WTC11 (cell line): ENCODE data around the gene CHRM1. TPM values are rescaled to one million over a fixed set of nuclear protein-coding genes. Genes with fewer than 3 reads are reported as not detected.
A peak's percentile ranks its signal among the peaks of the same experiment; 100 is the strongest.

Source experiments
- ATAC-seq: fragments of 200-7000 bp; cut with Tn5 transposase; 2 replicates; pipeline ENCODE4 v1.10.0; 2021; ENCODE audit warnings: mild to moderate bottlenecking, moderate library complexity
- CTCF ChIA-PET: fragments of 300-600 bp; sonication (Branson Sonifier 250); formaldehyde crosslinking; loops from one replicate; lab custom pipeline; 2021; ENCODE audit warnings: antibody characterized with exemption; lab: Charles Lee
- POLR2A ChIA-PET: fragments of 350-600 bp; sonication (Branson Sonifier 250); formaldehyde crosslinking; loops from one replicate; lab custom pipeline; 2021; ENCODE audit warnings: antibody characterized with exemption; lab: Charles Lee
- DNase-seq: peaks from one replicate; pipeline ENCODE4 v3.0.0; 2021; ENCODE audit warnings: low spot score
- H3K27ac Mint-ChIP-seq: 2 replicates; pipeline ENCODE4 v1.8.0; 2021; ENCODE audit warnings: mixed read lengths
- H3K27me3 Mint-ChIP-seq: 2 replicates; pipeline ENCODE4 v1.8.0; 2021; ENCODE audit warnings: low read depth, mild to moderate bottlenecking, moderate library complexity, mixed read lengths
- H3K36me3 Mint-ChIP-seq: 2 replicates; pipeline ENCODE4 v1.8.0; 2021; ENCODE audit warnings: mixed read lengths
- H3K4me1 Mint-ChIP-seq: 2 replicates; pipeline ENCODE4 v1.8.0; 2022; ENCODE audit warnings: mixed read lengths
- H3K4me3 Mint-ChIP-seq: 2 replicates; pipeline ENCODE4 v1.8.0; 2021; ENCODE audit warnings: mild to moderate bottlenecking, moderate library complexity, mixed read lengths
- H3K9me3 Mint-ChIP-seq: 2 replicates; pipeline ENCODE4 v1.8.0; 2021; ENCODE audit warnings: mixed read lengths
- ATF2 ChIP-seq: sonication (generic); formaldehyde crosslinking; IDR thresholded peaks from 2 replicates; pipeline ENCODE4 v1.8.1; 2022; ENCODE audit warnings: low read depth, missing genetic modification reagents, borderline replicate concordance
- CREB1 ChIP-seq: sonication (generic); formaldehyde crosslinking; IDR thresholded peaks from 2 replicates; pipeline ENCODE4 v1.8.0; 2023; ENCODE audit warnings: mild to moderate bottlenecking, missing genetic modification reagents
- E2F5 ChIP-seq: sonication (generic); formaldehyde crosslinking; IDR thresholded peaks from 2 replicates; pipeline ENCODE4 v1.8.1; 2022; ENCODE audit warnings: mild to moderate bottlenecking, moderate library complexity, missing genetic modification reagents
- ESRRA ChIP-seq: sonication (generic); formaldehyde crosslinking; IDR thresholded peaks from 2 replicates; pipeline ENCODE4 v1.8.1; 2022; ENCODE audit warnings: mild to moderate bottlenecking, missing genetic modification reagents, borderline replicate concordance
- ETV6 ChIP-seq: sonication (generic); formaldehyde crosslinking; IDR thresholded peaks from 2 replicates; pipeline ENCODE4 v1.8.1; 2022; ENCODE audit warnings: mild to moderate bottlenecking, missing genetic modification reagents
- FOXP4 ChIP-seq: sonication (generic); formaldehyde crosslinking; IDR thresholded peaks from 2 replicates; pipeline ENCODE4 v1.8.0; 2022; ENCODE audit warnings: mild to moderate bottlenecking, missing genetic modification reagents
- GABPB1 ChIP-seq: sonication (generic); formaldehyde crosslinking; IDR thresholded peaks from 2 replicates; pipeline ENCODE4 v1.8.1; 2023; ENCODE audit warnings: mild to moderate bottlenecking, missing genetic modification reagents
- HMGA2 ChIP-seq: fragments of 250-450 bp; sonication (Bioruptor Pico); IDR thresholded peaks from 2 replicates; pipeline ENCODE4 v1.4.0; 2021; ENCODE audit warnings: mild to moderate bottlenecking, moderate library complexity
- NR1H2 ChIP-seq: sonication (generic); formaldehyde crosslinking; IDR thresholded peaks from 2 replicates; pipeline ENCODE4 v1.9.0; 2021; ENCODE audit warnings: mild to moderate bottlenecking, moderate library complexity, missing genetic modification reagents
- RORB ChIP-seq: fragments of 250-450 bp; sonication (Bioruptor Pico); IDR thresholded peaks from 2 replicates; pipeline ENCODE4 v1.9.0; 2021; ENCODE audit warnings: mild to moderate bottlenecking
- STAT6 ChIP-seq: sonication (generic); formaldehyde crosslinking; conservative IDR thresholded peaks from 2 replicates; pipeline ENCODE4 v1.8.1; 2023; ENCODE audit warnings: mild to moderate bottlenecking, low read depth, missing genetic modification reagents, moderate library complexity
- TP53 ChIP-seq: sonication (generic); formaldehyde crosslinking; IDR thresholded peaks from 2 replicates; pipeline ENCODE4 v1.8.1; 2023; ENCODE audit warnings: mild to moderate bottlenecking, missing genetic modification reagents
- ZNF138 ChIP-seq: sonication (generic); formaldehyde crosslinking; conservative IDR thresholded peaks from 2 replicates; pipeline ENCODE4 v1.8.1; 2022; ENCODE audit warnings: mild to moderate bottlenecking, moderate library complexity, missing genetic modification reagents
- ZNF281 ChIP-seq: sonication (generic); formaldehyde crosslinking; IDR thresholded peaks from 2 replicates; pipeline ENCODE4 v1.8.0; 2023; ENCODE audit warnings: mild to moderate bottlenecking, missing genetic modification reagents
- ZNF317 ChIP-seq: sonication (generic); formaldehyde crosslinking; IDR thresholded peaks from 2 replicates; pipeline ENCODE4 v1.8.1; 2023; ENCODE audit warnings: low read depth, mild to moderate bottlenecking, moderate library complexity, missing genetic modification reagents, borderline replicate concordance
- ZNF425 ChIP-seq: fragments of 250-450 bp; sonication (Bioruptor Pico); conservative IDR thresholded peaks from 2 replicates; pipeline ENCODE4 v1.9.0; 2021; ENCODE audit warnings: mild to moderate bottlenecking
- ZNF512 ChIP-seq: sonication (generic); formaldehyde crosslinking; IDR thresholded peaks from 2 replicates; pipeline ENCODE4 v1.8.1; 2022; ENCODE audit warnings: missing genetic modification reagents, borderline replicate concordance
- total RNA-seq: library from RNA; stranded (reverse); gene quantifications from 3 replicates; pipeline ENCODE4 v1.2.3, GENCODE V29; 2021

The CHRM1 gene
- total RNA-seq, 1 experiment from 2014 or later, result not detected

GRCh38 chr11:62876712-62877111, 44.5 kb downstream of the CHRM1 start (continued):
- TF ChIP-seq ZNF425, result no peak
- no peak for TF ChIP-seq CREB1 (CRISPR knock-in tag)
- TF ChIP-seq GABPB1 (CRISPR knock-in tag), result no peak
- no peak for TF ChIP-seq NR1H2 (CRISPR knock-in tag)
- TF ChIP-seq ZNF512 (CRISPR knock-in tag), result no peak
- TF ChIP-seq ZNF281 (CRISPR knock-in tag), result no peak
- no peak for TF ChIP-seq HMGA2 (CRISPR knock-in tag)
- TF ChIP-seq TP53 (CRISPR knock-in tag), result no peak
- TF ChIP-seq ESRRA (CRISPR knock-in tag), result no peak
- TF ChIP-seq ETV6 (CRISPR knock-in tag), result no peak

GRCh38 chr11:62875698-62876478, 45.3 kb downstream of the CHRM1 start:
- Mint-ChIP-seq H3K4me3 (no peak overlapping the region), H3K36me3 (peaks cover 42% of the 10 kb centered on the region), H3K9me3 (no peaks in the 10 kb centered on the region), H3K27me3 (peaks cover 2% of the 10 kb centered on the region; the same call in 1 of the 2 replicates), H3K27ac (peak overlapping the region; percentile 70), H3K4me1 (peaks cover 22% of the 10 kb centered on the region)
- CTCF ChIA-PET, result no interaction called here
- DNase-seq (no peak), ATAC-seq (no peak)
- POLR2A ChIA-PET, result interaction anchor here (1.1 kb wide), 1 partner anchor 19 kb away, joined by 3 read pairs; no protein-coding TSS in a partner anchor
- TF ChIP-seq FOXP4 (CRISPR knock-in tag) (no peak), E2F5 (CRISPR knock-in tag) (no peak), ATF2 (CRISPR knock-in tag) (no peak), ZNF281 (CRISPR knock-in tag) (no peak), STAT6 (no peak), ZNF317 (CRISPR knock-in tag) (no peak), RORB (no peak), ZNF138 (CRISPR knock-in tag) (no peak)
